HEK293 (cell line): ENCODE measurements around the gene NR2C2.

Experiments used
- CTCF ChIA-PET: fragments of 350-600 bp; formaldehyde crosslinking; extraction: SDS; loops from one replicate; lab custom pipeline; 2021; ENCODE audit warnings: antibody characterized with exemption; lab: Yijun Ruan, JAX
- POLR2A ChIA-PET: fragments of 300-600 bp; formaldehyde crosslinking; extraction: SDS; loops from one replicate; lab custom pipeline; 2020; ENCODE audit warnings: antibody characterized with exemption, inconsistent platforms; lab: Yijun Ruan, JAX
- H3K27ac ChIP-seq: fragments of 200-500 bp; sonication (Bioruptor generic); 2 replicates; pipeline ENCODE4 v1.5.1; 2014; ENCODE audit warnings: low read depth, low read length, control low read depth, inconsistent platforms; ENCODE audit errors: extremely low read depth
- H3K36me3 ChIP-seq, 2 experiments: fragments of 200-500 bp in 1 of 2; sonication (Bioruptor generic) in 1 of 2; 1 replicate in 1 of 2; 2 replicates in 1 of 2; pipeline ENCODE4 v1.5.1; 2014 to 2017; ENCODE audit warnings: inconsistent platforms in 2 of 2, low read length in 2 of 2; ENCODE audit not compliant: control insufficient read depth in 2 of 2, insufficient read depth in 1 of 2
- H3K4me1 ChIP-seq: fragments of 200-500 bp; sonication (Bioruptor generic); 2 replicates; pipeline ENCODE4 v1.5.1; 2014; ENCODE audit warnings: mild to moderate bottlenecking, low read length, inconsistent platforms; ENCODE audit not compliant: control insufficient read depth, insufficient read depth
- H3K4me3 ChIP-seq: 2 replicates; pipeline ENCODE4 v1.5.1; 2011; ENCODE audit warnings: low read depth, mild to moderate bottlenecking, control low read depth, low read length, moderate library complexity
- H3K9me3 ChIP-seq: fragments of 200-500 bp; sonication (Bioruptor generic); 2 replicates; pipeline ENCODE4 v1.5.1; 2014; ENCODE audit warnings: low read depth, low read length, inconsistent platforms; ENCODE audit not compliant: control insufficient read depth, insufficient read depth
- CTCF ChIP-seq: fragments of 450-650 bp; formaldehyde crosslinking; IDR thresholded peaks from 2 replicates; pipeline ENCODE4 v1.5.1; 2016; ENCODE audit warnings: missing biosample characterization, missing genetic modification characterization
- IKZF3 ChIP-seq: fragments of 450-650 bp; IDR thresholded peaks from 2 replicates; pipeline ENCODE4 v1.5.0; 2018; ENCODE audit warnings: missing biosample characterization, mild to moderate bottlenecking, missing genetic modification characterization, moderate library complexity
- PBX3 ChIP-seq: sonication (generic); formaldehyde crosslinking; IDR thresholded peaks from 2 replicates; pipeline ENCODE4 v1.8.1; 2022; ENCODE audit warnings: mild to moderate bottlenecking, moderate library complexity, missing genetic modification reagents
- RBAK ChIP-seq: fragments of 450-650 bp; formaldehyde crosslinking; IDR thresholded peaks from 2 replicates; pipeline ENCODE4 v1.5.1; 2016; ENCODE audit warnings: missing biosample characterization, missing genetic modification characterization
- SALL2 ChIP-seq: fragments of 450-650 bp; formaldehyde crosslinking; IDR thresholded peaks from 2 replicates; pipeline ENCODE4 v1.5.0; 2017; ENCODE audit warnings: missing biosample characterization, mild to moderate bottlenecking, missing genetic modification characterization, borderline replicate concordance
- SCRT1 ChIP-seq: fragments of 450-650 bp; formaldehyde crosslinking; IDR thresholded peaks from 2 replicates; pipeline ENCODE4 v1.5.1; 2016; ENCODE audit warnings: missing biosample characterization, missing genetic modification characterization, borderline replicate concordance
- SCRT2 ChIP-seq: fragments of 450-650 bp; formaldehyde crosslinking; IDR thresholded peaks from 2 replicates; pipeline ENCODE4 v1.5.1; 2016; ENCODE audit warnings: missing biosample characterization, missing genetic modification characterization
- SETDB1 ChIP-seq: IDR thresholded peaks from one replicate; pipeline ENCODE4 v1.6.1; 2017; ENCODE audit warnings: mild to moderate bottlenecking, low read length, moderate library complexity, mixed read lengths; ENCODE audit not compliant: insufficient read length
- ZBTB26 ChIP-seq: fragments of 450-650 bp; formaldehyde crosslinking; optimal IDR thresholded peaks from 2 replicates; pipeline ENCODE3; 2016; ENCODE audit warnings: missing biosample characterization, mild to moderate bottlenecking, missing genetic modification characterization
- ZBTB44 ChIP-seq: fragments of 450-650 bp; IDR thresholded peaks from 2 replicates; pipeline ENCODE4 v1.5.1; 2018; ENCODE audit warnings: missing biosample characterization, mild to moderate bottlenecking, missing genetic modification characterization
- ZNF140 ChIP-seq: fragments of 450-650 bp; formaldehyde crosslinking; IDR thresholded peaks from 2 replicates; pipeline ENCODE4 v1.5.1; 2016; ENCODE audit warnings: missing biosample characterization, missing genetic modification characterization
- ZNF155 ChIP-seq: fragments of 450-650 bp; formaldehyde crosslinking; IDR thresholded peaks from 2 replicates; pipeline ENCODE4 v1.5.1; 2016; ENCODE audit warnings: missing biosample characterization, missing genetic modification characterization
- ZNF202 ChIP-seq: fragments of 450-650 bp; formaldehyde crosslinking; IDR thresholded peaks from 2 replicates; pipeline ENCODE4 v1.5.1; 2016; ENCODE audit warnings: missing biosample characterization, missing genetic modification characterization, borderline replicate concordance
- ZNF426 ChIP-seq: fragments of 450-650 bp; formaldehyde crosslinking; IDR thresholded peaks from 2 replicates; pipeline ENCODE4 v1.5.1; 2017; ENCODE audit warnings: missing biosample characterization, missing genetic modification characterization, mild to moderate bottlenecking, inconsistent platforms, moderate library complexity
- ZNF48 ChIP-seq: fragments of 450-650 bp; formaldehyde crosslinking; IDR thresholded peaks from 2 replicates; pipeline ENCODE4 v1.5.1; 2016; ENCODE audit warnings: missing biosample characterization, missing genetic modification characterization
- ZNF514 ChIP-seq: fragments of 450-650 bp; formaldehyde crosslinking; IDR thresholded peaks from 2 replicates; pipeline ENCODE4 v1.5.1; 2016; ENCODE audit warnings: missing biosample characterization, missing genetic modification characterization
- ZNF585B ChIP-seq: fragments of 450-650 bp; formaldehyde crosslinking; IDR thresholded peaks from 2 replicates; pipeline ENCODE4 v1.5.1; 2016; ENCODE audit warnings: missing biosample characterization, missing genetic modification characterization
- ZNF610 ChIP-seq: fragments of 450-650 bp; formaldehyde crosslinking; IDR thresholded peaks from 2 replicates; pipeline ENCODE4 v1.5.1; 2016; ENCODE audit warnings: missing biosample characterization, missing genetic modification characterization, borderline replicate concordance
- ZNF624 ChIP-seq: fragments of 450-650 bp; formaldehyde crosslinking; IDR thresholded peaks from 2 replicates; pipeline ENCODE4 v1.5.1; 2017; ENCODE audit warnings: missing biosample characterization, missing genetic modification characterization
- ZNF639 ChIP-seq: fragments of 450-650 bp; formaldehyde crosslinking; IDR thresholded peaks from 2 replicates; pipeline ENCODE4 v1.5.1; 2016; ENCODE audit warnings: missing biosample characterization, missing genetic modification characterization
- ZNF654 ChIP-seq: fragments of 450-650 bp; formaldehyde crosslinking; IDR thresholded peaks from 2 replicates; pipeline ENCODE4 v1.5.1; 2016; ENCODE audit warnings: low read depth, missing biosample characterization, missing genetic modification characterization
- ZNF664 ChIP-seq: fragments of 450-650 bp; formaldehyde crosslinking; IDR thresholded peaks from 2 replicates; pipeline ENCODE4 v1.5.1; 2016; ENCODE audit warnings: missing biosample characterization, missing genetic modification characterization
- ZNF791 ChIP-seq: fragments of 450-650 bp; formaldehyde crosslinking; IDR thresholded peaks from 2 replicates; pipeline ENCODE4 v1.5.1; 2016; ENCODE audit warnings: missing biosample characterization, missing genetic modification characterization
- ZSCAN18 ChIP-seq: fragments of 450-650 bp; formaldehyde crosslinking; IDR thresholded peaks from 2 replicates; pipeline ENCODE4 v1.5.1; 2016; ENCODE audit warnings: missing biosample characterization, missing genetic modification characterization

NR2C2 gene

GRCh38 chr3:15015456-15015855 lies 68.1 kb downstream of the NR2C2 start:
- H3K36me3 ChIP-seq, result peaks cover 41 to 85% of the 10 kb centered on the region in 2 experiments
- ChIA-PET CTCF (no interaction called here), POLR2A (no interaction called here)
- no peaks in the 10 kb centered on the region for H3K9me3 ChIP-seq
- H3K27ac ChIP-seq, result no peak overlapping the region
- TF ChIP-seq SCRT1 (tag by site-specific recombination) (no peak), ZNF654 (tag by site-specific recombination) (no peak), RBAK (tag by site-specific recombination) (no peak), ZBTB44 (tag by site-specific recombination) (no peak), ZNF48 (no peak), PBX3 (CRISPR knock-in tag) (no peak), ZNF585B (tag by site-specific recombination) (no peak), ZNF202 (no peak), ZSCAN18 (tag by site-specific recombination) (no peak), ZBTB26 (tag by site-specific recombination) (no peak), ZNF791 (tag by site-specific recombination) (no peak), SETDB1 (no peak), ZNF140 (tag by site-specific recombination) (no peak), ZNF639 (tag by site-specific recombination) (no peak), ZNF624 (tag by site-specific recombination) (no peak), IKZF3 (no peak), ZNF610 (no peak), ZNF514 (no peak), SALL2 (tag by site-specific recombination) (no peak), ZNF155 (tag by site-specific recombination) (no peak)
- H3K4me1 ChIP-seq, result no peaks in the 10 kb centered on the region
- H3K4me3 ChIP-seq, result no peak overlapping the region

GRCh38 chr3:15017191-15017590 lies 69.8 kb downstream of the NR2C2 start:
- ChIA-PET CTCF (no interaction called here), POLR2A (no interaction called here)
- peaks cover 48 to 93% of the 10 kb centered on the region in 2 experiments for H3K36me3 ChIP-seq
- TF ChIP-seq CTCF (no peak), SCRT2 (peak; percentile 75), ZNF664 (tag by site-specific recombination) (no peak), SETDB1 (no peak), ZNF585B (tag by site-specific recombination) (no peak), SCRT1 (tag by site-specific recombination) (peak; percentile 75; the same call in 1 of the 2 replicates), ZNF610 (no peak), ZNF426 (no peak)

More at GRCh38 chr3:15017191-15017590, 69.8 kb downstream of the NR2C2 start:
- no peaks in the 10 kb centered on the region for H3K4me1 ChIP-seq
- H3K27ac ChIP-seq, result no peak overlapping the region
- H3K4me3 ChIP-seq, result no peak overlapping the region
- no peaks in the 10 kb centered on the region for H3K9me3 ChIP-seq
